HG03175 (cell line): ENCODE measurements around the gene KLHL42.
"Not testable (repeated sequence)": the region's sequence is repeated elsewhere in the genome, so short reads cannot be mapped to it uniquely, and the experiment has no call there.

ENCODE experiments used
- ATAC-seq: cut with Tn5 transposase; IDR thresholded peaks from one replicate; pipeline ENCODE4 v1.9.1; 2021; ENCODE audit warnings: mild to moderate bottlenecking, moderate library complexity; ENCODE audit not compliant: unreplicated experiment

Gene KLHL42, protein sequence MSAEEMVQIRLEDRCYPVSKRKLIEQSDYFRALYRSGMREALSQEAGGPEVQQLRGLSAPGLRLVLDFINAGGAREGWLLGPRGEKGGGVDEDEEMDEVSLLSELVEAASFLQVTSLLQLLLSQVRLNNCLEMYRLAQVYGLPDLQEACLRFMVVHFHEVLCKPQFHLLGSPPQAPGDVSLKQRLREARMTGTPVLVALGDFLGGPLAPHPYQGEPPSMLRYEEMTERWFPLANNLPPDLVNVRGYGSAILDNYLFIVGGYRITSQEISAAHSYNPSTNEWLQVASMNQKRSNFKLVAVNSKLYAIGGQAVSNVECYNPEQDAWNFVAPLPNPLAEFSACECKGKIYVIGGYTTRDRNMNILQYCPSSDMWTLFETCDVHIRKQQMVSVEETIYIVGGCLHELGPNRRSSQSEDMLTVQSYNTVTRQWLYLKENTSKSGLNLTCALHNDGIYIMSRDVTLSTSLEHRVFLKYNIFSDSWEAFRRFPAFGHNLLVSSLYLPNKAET

DNA sequence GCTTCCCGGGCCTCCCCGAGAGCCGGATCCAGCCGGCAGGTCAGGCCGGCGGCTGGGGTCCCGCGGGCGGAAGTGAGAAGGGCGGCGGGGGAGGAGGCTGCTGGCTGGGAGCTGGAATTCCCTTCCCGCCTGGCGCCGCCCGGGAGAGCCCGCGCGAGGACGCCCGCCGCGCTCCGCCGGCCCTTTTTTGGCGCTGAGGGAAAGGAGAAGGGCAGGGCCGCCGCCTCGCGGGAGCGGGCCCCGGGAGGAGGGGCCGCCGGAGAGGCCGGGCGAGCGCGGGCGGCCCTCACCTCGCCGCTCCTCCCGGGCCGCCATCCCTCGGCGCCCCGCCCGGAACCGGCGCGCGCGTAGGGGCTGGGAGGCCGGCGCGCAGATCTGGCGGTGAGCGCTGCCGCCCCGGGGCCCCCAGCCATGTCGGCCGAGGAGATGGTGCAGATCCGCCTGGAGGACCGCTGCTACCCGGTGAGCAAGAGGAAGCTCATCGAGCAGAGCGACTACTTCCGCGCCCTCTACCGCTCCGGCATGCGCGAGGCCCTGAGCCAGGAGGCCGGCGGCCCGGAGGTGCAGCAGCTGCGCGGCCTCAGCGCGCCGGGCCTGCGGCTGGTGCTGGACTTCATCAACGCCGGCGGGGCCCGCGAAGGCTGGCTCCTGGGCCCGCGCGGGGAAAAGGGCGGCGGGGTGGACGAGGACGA is at the start of gene KLHL42, which contains the start of gene MANSC4:
TSS of gene KLHL42 (plus strand) at position 314 of the 692 bp plus-strand sequence. CDS start at position 412, 98 bp downstream.
TSS of gene MANSC4 (minus strand) at position 317 of the 692 bp plus-strand sequence. CDS start 8,960 bp downstream, outside the sequence.
- ATAC-seq: peak; percentile 85

DNA sequence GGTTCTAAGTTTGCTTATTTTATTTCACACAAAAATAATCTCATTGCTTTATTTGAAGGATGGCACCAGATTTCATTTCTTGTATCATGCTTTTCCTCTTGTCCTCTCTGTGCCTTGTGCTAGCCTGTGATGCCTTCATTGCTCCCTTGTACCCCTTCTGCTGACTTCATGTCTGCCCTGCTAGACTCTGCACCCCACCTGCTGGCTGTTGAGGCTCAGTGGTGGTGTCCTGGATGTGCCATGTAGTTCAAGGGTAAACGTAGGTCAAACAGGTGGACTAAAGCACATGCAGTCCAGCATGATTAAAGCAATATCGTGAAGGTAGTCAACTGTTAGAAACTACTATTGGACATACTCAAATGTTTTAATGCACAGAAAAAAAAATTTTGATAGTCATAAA is 47.8 kb upstream of the KLHL42 start:
- no peak for ATAC-seq

DNA sequence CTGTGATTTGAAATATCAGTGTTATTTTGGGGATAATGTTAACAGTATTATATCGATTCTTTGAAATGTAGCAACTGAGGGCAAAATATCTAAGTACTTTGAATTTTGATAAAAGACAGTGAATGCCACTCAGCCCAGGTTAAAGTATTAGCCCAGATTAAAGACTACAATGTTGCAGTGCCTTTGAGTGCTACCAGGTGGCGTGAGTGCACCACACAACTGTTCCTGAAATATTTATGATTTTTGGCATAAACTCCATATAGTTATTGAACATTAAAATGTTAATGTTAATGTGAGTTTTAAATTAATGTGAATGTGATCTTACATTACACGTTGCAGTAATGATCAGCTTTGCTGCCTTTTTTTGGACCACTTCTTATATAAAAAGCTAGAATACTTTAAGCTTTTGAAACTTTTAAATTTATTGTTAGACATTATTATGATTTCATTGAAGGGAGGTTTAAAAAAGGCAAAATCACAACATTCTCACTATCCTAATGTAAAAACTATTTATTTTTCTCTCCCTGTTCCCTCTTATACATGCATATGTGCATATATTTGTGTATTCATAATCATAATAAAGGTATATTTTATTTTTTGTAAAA is 46.9 kb upstream of the KLHL42 start:
- ATAC-seq: peak; percentile 70

DNA sequence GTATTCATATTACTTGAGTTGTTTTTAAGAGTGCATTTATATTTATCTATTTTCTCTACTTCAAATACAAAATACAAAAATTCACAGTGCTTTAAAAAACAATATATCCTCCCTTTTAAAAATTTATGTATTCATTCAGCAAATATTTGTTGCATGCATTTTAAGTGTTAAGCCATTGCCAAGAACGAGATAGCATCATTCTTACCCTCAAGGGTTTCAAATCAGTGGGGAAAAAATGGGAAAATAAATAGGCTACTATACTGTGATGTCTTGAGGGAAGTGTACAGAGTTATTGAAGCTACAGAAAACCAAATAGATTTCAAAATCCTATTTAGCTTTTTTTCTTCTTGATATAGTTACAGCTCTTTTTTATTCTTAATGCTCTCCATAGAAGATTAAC is 46.2 kb upstream of the KLHL42 start:
- ATAC-seq: no peak

DNA sequence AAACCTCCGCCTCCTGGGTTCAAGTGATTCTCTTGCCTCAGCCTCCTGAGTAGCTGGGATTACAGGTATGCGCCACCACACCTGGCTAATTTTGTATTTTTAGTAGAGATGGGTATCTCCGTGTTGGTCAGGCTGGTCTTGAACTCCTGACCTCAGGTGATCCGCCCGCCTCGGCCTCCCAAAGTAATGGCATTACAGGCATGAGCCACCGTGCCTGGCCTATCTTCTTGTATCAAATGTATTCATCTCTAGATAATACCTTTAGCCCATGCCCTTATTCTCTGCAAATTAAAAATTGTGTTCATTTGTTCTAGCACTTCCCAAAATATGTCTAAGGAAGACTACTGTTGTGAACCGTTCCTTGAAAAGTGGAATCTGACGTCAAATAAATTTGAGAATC is 45.7 kb upstream of the KLHL42 start:
- not testable (repeated sequence) for ATAC-seq

DNA sequence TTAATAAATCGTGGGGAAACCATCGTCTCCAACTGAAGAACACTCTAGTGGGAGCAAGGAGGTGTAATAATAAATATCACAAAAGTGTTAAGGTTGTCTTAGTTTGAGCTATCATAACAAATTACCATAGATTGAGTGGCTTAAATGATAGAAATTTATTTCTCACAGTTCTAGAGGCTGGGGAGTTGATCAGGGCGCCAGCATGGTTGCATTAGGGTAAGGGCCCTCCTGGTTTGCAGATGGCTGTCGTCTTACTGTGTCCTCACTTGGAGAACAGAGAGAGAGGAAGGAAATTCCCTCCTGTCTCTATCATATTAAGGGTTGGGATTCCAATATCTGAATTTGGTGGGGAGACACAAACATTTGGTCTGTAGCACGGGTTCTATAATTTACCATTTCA is 36.4 kb upstream of the KLHL42 start:
- no peak for ATAC-seq

DNA sequence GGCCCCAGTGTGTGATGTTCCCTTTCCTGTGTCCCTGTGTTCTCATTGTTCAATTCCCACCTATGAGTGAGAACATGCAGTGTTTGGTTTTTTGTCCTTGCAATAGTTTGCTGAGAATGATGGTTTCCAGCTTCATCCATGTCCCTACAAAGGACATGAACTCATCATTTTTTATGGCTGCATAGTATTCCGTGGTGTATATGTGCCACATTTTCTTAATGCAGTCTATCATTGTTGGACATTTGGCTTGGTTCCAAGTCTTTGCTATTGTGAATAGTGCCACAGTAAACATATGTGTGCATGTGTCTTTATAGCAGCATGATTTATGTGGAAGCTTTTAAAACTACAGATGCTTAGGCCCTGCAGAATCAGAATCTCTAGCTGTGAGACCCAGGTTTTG is 34.3 kb upstream of the KLHL42 start:
- ATAC-seq: not testable (repeated sequence)

DNA sequence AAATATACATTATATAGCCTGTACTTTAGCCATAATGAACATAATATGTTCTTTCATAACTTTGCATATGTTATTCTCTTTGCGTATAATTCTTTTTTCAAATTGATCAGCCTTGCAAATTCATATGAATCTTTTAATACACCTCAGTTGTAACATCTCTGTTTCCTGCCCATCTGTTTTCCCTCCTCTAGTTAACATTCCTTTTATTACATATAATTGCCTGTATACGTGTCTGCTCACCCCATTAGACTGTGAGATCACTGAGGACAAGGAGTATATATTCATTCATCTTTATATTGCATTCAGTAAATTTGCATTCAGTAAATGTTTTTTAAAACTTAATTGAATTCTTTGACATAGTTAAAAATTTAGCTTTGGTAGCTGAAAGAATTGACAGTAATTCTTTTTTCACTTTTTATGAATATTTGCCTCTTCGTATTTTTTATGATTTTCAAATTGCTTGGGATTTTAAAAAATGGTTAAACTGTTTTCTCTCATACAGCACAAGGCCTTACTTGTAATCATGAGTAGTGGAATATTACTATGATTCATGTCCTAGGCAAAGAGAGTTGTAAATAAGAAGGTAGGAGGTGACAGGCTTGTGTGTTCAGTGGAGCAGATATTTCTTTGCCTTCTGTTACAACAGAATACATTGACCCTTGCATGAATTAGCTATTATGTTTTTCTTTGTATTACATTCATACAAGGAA is 32.8 kb upstream of the KLHL42 start:
- no peak for ATAC-seq

DNA sequence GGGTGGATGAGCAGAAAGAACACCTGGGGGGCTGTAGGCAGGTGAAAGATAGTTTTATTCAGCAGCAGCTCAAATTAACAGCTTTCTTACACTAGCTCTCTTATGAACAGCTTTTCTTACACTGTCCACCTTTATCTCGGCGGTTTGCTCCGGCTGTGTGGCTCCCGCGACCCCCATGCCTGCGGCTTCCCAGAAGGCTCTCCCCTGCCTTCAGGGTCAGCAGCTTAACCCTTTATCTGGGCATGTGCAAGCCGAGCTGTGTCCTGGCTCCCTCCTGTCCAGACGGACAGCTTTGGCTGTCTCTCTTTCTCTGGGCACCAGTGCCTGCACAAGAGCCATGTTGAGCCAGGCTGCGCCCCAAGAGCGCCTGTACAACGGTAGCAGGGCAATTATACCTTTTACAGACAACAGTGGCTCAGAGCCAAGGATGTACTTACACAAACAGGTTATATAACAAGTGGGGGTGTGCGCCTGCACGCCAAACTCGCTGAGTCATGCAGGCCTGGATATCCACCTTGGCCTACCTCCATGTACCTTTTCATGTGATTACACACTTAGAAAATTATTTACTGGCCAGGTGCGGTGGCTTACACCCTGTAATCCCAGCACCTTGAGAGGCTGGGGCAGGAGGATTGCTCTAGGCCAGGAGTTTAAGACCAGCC is 28.5 kb upstream of the KLHL42 start:
- ATAC-seq: no peak

DNA sequence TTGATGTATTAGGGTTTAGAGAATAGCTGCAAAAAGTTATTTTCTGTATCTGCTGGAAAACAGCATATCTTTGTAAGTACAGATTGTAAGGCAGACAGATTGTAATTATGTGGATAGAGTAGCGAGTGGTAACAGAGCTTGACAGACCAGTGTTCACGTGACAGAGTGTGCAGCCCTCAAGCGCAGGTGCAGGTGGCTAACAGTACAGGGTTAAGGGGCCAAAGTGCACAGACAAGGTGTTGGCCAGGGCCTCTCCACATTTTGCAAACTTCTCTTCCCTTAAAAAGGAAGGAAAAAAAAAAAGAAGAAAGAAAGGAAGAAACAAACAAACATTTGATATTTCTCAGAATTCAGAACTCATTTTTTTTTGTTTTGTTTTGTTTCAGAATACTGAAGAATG is 25.2 kb upstream of the KLHL42 start:
- no peak for ATAC-seq

DNA sequence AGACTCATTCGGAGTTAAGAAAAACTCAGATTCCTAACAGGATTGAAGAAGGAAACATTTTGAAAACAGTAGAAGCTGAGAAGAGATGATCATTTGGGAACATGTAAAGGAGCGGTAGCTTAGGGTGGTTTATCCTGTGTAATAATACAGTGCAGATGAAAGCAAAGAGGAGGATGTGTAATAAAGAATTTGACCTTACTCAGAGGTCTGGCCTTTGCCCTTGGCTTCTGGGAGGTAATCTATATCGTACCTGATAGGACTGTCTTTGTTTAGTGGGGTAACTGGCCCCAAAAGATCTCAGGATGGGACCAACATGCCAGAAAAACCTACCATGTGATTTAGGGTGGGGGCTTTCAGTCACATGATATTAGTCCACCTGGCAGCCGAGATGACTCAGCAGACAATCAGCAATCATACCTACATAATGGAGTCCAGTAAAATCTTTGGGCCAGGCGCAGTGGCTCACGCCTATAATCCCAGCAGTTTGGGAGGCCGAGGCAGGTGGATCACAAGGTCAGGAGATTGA is 23.3 kb upstream of the KLHL42 start:
- ATAC-seq: no peak

DNA sequence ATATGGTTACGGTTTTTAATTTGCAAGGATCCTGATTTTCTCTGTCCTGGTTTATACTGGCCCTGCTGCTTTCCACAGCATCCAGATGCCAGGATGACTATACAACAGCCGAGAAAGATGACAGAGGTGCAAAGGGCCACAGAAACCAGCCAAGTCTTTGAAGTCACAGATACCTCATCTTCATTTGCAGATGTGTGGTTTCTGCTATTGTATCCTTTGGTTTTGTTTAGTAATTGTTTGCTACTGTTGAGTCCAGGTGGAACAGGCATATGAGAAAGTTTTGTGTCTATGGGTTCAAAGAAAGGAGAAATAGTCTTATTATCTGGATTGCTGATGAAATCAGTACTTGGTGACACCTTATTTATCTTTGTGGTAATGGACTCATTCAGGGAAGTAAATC is 17.3 kb upstream of the KLHL42 start:
- no peak for ATAC-seq

DNA sequence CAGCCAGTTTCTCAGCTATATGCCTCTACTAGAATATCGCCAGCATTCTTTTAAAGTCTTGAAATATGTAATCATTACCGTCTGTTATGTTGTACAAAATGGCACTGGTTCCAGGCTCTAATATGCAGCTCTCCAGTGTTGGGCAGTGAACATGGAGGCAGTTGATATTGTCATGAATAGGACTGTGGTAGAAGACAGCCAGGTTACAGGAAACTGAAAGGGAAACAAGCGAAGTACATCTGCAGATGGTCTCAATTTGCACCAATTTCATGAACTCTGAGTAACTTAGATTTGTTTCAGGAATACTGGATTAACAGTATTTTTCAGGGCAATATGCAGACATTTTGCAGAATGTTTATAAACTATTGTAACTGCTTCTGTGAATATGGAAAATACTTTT is 13.4 kb upstream of the KLHL42 start:
- peak; percentile 42 for ATAC-seq

DNA sequence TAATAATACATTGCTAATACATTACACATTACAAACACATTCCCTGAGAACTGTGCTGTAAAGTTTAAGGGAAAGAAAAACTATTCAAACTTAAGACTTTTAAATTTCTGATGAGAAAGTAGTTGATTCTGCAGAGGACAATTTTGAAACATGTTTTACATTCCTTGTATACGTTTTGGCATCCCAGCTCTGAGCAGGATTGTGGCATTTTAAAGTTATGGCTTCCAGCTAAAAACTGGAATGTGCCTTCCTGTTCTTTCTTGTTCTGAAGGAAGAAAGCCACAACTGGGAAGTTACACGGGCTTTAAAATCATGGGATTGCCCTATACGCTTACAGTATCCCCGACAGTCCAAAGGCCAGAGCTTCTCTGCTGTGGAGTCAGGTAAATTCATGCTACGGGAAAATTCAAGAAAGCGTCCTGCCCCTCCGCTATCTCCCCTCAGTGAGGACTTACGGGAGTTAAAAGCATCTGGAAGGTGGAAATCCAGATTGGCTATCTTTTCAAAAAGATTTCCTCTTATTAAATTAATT is 10.8 kb upstream of the KLHL42 start:
- ATAC-seq: no peak

DNA sequence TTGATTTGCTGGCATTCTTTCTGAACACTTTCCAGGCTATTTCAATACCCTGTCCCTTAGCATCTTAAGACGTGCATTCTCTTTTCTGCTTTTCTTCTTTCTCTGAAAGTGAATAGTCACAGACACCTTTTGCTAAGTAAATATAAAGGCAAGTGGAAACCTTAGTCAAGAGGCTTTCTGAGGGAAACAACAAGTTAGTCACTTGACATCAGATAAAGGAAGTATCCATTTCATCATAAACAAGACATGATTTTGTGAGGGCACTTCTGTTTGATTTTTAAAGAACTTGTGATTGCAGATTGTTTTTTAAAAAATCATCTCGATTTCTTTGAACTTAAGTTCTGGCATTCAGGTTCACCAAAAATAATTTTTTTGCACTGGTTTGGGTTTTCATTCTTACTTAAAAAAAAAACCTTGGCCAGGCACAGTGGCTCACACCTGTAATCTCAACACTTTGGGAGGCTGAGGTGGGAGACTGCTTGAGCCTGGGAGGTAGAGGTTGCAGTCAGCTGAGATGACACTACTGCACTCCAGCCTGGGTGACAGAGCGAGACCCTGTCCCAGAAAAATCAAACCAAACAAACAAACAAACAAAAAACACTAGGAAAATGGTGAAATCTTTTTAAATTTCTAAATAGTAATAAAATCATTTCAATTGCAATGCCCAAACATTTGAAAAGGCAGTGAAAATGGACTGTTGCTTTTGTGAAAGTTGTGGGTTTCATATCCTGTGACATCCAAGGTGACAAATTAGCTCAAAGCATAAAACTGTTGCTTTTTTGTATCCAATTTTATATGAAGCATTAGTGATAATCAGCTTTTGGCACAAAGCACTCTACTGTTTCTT is 8.3 kb upstream of the KLHL42 start:
- peak; percentile 52 for ATAC-seq

DNA sequence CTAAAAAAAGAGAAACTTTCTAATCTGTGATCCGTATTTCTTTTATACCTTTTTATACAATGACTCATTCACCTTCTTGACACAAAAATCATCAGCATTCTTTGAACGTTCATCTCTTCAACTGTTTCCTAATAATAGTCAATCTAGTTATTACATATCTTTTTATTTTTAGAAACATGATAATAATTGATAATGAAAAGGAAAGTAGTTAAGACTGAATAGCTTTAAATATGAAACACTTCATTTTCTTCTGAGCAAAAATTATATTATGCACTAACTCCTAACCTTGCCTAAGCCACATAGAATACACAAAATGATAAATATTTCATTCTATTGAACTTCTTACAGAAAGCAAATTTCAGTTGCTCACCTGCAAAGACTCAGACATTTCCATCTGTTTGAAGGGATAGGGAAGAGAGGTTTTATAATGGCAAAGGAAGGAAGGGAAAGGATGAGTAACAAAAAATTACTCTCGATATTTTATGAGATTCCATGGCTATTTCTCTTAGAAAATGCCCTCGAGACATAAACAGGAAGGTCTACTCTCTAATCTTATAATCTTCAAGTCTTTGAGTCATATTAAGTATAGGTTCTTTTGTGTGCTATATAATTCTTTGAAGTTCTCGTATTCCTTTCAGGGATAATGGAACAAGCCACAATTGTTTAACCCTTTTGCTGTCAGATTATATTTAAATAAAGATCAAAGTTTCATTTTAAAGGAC is 7.5 kb upstream of the KLHL42 start:
- ATAC-seq: peak; percentile 51

DNA sequence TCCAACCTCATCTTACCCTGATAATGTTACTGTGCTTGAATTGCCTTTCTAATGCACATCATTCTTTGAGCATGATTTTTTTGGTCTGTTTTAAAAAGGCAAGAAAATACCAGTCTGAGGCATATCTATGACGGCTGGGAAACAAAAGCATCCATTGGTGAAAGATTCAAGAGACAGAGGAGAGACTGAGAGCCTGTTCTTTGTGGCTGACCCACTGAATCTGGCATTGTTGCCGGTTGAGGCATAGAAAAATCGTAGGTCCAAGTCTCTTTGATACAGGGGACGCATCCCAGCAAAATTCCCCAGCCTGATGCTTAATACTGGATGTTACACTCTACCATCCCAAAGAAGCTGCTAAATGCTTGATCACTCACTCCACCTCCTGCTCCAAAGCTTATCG is 2.9 kb upstream of the KLHL42 start:
- ATAC-seq: no peak

DNA sequence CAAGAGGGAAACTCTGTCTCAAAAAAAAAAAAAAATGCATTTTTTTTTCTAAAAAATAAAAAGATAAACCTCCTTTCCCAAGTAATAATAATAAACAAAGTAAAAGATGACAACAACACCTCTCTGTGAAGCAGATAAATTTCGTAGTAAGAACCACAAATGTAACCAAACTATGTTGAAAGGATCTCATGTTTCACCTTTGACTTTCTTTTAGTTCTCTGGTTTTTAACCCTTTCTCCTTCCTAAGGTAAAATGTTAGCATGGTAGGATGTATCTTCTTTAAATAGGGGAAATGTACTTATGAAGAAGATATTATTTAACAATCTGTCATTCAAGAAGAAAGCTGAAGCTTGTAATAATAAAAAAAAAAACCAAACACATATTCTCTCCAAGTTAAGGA is 1.8 kb upstream of the KLHL42 start:
- no peak for ATAC-seq
